HG02588 (cell line): Measurements from ENCODE around the gene VSIR.

ENCODE experiments used
- ATAC-seq: cut with Tn5 transposase; IDR thresholded peaks from one replicate; pipeline ENCODE4 v1.9.1; 2021; ENCODE audit warnings: mild to moderate bottlenecking, moderate library complexity; ENCODE audit not compliant: unreplicated experiment

Gene VSIR

DNA sequence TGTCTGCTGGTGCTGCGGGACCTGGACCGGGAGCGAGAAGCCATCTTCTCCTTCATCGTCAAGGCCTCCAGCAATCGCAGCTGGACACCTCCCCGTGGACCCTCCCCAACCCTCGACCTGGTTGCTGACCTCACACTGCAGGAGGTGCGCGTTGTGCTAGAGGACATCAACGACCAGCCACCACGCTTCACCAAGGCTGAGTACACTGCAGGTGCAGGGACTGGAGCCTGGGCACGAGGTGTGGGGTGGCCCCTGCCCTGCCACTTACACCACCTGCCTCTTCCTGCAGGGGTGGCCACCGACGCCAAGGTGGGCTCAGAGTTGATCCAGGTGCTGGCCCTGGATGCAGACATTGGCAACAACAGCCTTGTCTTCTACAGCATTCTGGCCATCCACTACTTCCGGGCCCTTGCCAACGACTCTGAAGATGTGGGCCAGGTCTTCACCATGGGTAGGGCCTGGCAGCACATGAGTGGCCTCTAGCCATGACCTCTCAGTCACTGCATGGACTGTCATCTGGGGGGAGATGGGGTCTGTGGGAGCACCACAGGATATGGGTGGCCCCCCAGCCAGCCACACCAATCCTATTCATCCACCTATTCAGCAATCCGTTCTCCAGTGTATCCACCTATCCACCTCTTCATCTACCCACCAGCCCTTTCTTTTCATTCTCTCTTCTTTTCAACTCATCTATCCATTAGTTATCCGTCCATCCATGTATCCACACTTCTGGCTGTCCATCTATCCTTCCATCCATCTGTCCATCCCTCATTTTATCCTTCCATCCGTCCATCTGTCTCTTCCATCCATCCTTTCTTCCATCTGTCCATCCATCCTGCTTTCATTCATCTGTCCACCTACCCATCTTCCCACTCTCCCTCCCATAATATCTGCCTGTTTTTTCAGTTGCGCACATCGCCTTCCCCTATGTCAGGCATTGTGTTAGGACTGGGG is 34.5 kb upstream of the VSIR start:
- ATAC-seq = no peak

GRCh38 chr10:71806704-71807556 is 33.6 kb upstream of the VSIR start:
- no peak for ATAC-seq

DNA sequence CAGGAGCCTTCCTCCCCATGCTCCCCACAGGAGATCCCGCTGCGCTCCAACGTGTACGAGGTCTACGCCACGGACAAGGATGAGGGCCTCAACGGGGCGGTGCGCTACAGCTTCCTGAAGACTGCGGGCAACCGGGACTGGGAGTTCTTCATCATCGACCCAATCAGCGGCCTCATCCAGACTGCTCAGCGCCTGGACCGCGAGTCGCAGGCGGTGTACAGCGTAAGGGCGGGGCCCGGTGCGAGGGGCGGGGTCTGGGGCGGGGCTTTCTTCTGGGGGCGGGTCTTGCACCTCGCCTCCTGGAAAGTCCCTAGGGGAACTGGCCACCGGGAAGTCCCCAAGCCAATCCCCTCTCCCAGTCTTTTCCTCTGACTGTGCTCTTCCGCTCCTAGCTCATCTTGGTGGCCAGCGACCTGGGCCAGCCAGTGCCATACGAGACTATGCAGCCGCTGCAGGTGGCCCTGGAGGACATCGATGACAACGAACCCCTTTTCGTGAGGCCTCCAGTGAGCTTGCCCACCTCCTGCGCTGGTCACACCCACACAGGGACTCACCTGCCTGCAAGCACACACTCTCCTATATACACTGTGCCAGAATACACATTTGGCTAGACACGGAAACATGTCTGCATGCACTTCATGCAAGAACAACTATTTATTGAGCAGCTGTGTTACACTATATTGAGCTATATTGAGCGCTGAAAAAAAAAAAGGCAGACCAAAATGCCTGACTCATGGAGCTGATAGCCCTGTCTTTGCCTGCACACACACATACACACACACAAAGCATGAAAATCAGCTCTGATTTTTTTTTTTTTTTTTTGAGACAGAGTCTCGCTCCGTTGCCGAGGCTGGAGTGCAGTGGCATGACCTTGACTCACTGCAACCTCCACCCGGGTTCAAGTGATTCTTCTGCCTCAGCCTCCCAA is 32.7 kb upstream of the VSIR start:
- no peak for ATAC-seq

DNA sequence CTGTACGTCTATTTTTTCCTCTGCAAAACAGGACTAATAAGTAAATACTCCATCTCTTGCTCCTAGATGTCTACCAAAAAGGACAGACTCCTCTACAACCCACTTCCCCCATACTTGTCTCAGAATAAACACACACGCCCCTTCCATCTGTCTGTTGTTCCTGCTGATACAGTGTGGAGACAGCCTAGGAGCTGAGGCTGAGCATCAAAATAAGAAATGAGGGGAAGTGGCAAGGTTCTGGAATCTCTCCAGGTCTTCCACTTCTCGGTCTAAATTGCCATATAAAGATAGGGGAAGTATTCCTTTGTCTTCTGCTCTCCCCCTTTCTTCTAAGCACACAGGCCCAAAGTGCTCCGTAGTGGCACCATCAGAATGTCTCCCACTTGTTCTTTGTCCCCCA is 30.8 kb upstream of the VSIR start:
- ATAC-seq = no peak

DNA sequence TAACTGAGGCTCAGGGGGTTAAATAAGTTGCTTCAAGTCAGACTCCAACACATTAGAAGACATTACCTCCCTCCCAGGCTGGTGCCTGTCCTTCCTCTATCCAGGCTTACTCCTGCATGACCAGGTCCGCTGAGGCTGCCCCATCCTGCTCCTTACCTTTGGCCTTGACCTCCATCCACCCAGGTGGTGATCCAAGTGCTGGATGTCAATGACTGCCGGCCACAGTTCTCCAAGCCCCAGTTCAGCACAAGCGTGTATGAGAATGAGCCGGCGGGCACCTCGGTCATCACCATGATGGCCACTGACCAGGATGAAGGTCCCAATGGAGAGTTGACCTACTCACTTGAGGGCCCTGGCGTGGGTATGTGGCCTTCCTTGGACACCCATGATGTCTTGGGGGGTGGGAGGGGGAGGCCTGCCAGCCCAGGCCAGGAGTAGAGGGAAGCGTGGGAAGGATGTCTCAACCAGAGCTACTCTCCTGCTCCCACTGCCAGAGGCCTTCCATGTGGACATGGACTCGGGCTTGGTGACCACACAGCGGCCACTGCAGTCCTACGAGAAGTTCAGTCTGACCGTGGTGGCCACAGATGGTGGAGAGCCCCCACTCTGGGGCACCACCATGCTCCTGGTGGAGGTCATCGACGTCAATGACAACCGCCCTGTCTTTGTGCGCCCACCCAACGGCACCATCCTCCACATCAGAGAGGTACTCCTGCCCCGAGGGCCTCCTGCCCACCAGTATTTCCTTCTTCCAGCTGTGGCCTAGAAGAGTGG is 29.6 kb upstream of the VSIR start:
- ATAC-seq = no peak

- no peak for ATAC-seq
Measured at GRCh38 chr10:71802235-71802634, 28.9 kb upstream of the VSIR start.

- ATAC-seq = peak; percentile 77
Measured at GRCh38 chr10:71801361-71801760, 28.0 kb upstream of the VSIR start.

- ATAC-seq = no peak
Measured at GRCh38 chr10:71799608-71800453, 26.5 kb upstream of the VSIR start.

GRCh38 chr10:71799112-71799511 is 25.8 kb upstream of the VSIR start:
- ATAC-seq = no peak

- no peak for ATAC-seq
Measured at GRCh38 chr10:71798308-71798624, 24.9 kb upstream of the VSIR start.

- no peak for ATAC-seq
Measured at GRCh38 chr10:71797533-71798307, 24.4 kb upstream of the VSIR start.

- ATAC-seq = no peak
Measured at GRCh38 chr10:71796749-71797405, 23.6 kb upstream of the VSIR start.

DNA sequence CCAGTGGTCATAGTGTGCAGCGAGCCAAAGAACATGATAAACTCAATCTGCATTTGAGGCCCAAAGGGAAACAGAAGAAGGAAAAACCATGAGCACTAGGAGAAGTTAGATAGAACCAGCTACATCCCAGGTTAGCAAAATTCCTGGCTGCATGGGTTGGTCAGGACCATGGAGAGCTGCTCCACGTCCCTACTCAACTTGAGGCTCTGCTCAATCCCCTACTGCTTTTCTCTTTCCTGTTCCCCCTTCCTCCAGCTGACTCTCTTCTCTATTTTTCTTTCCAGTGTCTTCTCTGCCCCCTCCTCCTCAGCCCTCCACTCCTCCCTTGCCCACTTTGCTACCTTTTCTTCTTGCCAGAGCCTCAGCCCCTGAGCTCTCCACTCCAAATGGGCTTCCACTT is 21.9 kb upstream of the VSIR start:
- ATAC-seq = no peak

GRCh38 chr10:71790749-71791440 is 17.6 kb upstream of the VSIR start:
- no peak for ATAC-seq

DNA sequence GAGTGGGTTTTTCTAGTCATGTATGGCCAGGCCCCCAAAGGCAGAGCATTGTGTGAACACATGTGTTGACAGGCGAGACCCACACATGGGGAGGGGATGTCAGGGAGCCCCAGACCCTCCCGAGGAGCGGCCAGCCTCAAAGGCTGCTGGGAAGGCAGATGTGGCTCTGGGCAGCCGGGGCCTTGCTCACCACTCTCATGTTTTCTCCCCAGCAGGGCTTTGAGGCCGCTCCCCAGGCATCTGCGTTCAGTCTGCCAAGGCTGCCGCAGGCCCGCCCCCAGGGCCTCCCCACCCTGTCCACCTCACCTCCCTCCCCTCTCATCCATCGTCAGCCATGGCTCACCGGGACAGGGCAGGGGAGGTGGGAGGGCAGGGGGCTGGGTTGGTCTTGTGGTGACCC is 16.6 kb upstream of the VSIR start:
- ATAC-seq = no peak

DNA sequence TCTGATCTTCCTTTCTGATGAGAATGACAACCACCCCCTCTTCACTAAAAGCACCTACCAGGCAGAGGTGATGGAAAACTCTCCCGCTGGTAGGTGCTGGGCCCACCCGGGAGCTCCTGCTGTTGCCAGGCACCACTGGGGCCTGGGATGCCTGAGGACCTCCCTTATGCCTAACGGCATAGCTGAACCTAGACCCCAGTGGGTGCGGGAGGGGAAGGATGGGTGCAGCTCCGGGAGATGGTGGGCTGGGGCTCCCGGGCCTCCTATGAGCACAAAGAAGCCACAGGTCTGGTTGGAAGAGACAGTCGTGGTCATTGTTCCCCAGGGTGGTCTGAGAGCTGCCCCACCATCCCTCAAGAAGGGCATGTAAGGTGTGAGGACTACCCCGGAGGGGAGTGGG is 15.6 kb upstream of the VSIR start:
- ATAC-seq = no peak

DNA sequence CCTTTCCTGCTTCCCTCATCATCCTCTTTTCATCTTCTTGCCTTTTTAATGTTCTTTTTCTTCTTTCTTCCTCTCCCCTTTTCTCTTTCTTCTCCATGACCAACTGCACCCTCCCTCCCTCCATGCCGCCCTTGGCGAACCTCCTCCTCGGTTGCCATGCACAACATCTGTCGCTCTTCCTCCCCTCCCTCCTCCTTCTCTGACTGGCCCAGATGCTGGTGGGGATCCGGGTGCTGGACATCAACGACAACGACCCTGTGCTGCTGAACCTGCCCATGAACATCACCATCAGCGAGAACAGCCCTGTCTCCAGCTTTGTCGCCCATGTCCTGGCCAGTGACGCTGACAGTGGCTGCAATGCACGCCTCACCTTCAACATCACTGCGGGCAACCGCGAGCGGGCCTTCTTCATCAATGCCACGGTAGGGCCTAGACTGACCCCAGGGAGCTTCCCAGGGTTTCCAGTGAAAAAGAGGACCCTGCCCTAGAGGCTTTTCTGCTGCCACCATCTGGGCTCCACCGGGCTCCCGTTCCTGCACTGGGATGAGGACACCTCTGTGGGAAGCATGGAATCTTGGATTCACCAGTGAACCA is 11.5 kb upstream of the VSIR start:
- no peak for ATAC-seq
